HEK293 (cell line): ENCODE data around the gene LY6G5C.

Experiments
- ZBTB17 ChIP-seq: fragments of 450-650 bp; formaldehyde crosslinking; IDR thresholded peaks from 2 replicates; pipeline ENCODE4 v1.5.1; 2016; ENCODE audit warnings: missing biosample characterization, missing genetic modification characterization
- ZNF112 ChIP-seq: fragments of 450-650 bp; formaldehyde crosslinking; IDR thresholded peaks from 2 replicates; pipeline ENCODE4 v1.5.0; 2017; ENCODE audit warnings: missing biosample characterization, missing genetic modification characterization
- ZNF140 ChIP-seq: fragments of 450-650 bp; formaldehyde crosslinking; IDR thresholded peaks from 2 replicates; pipeline ENCODE4 v1.5.1; 2016; ENCODE audit warnings: missing biosample characterization, missing genetic modification characterization
- ZNF174 ChIP-seq: fragments of 450-650 bp; formaldehyde crosslinking; IDR thresholded peaks from 2 replicates; pipeline ENCODE4 v1.5.0; 2017; ENCODE audit warnings: missing biosample characterization, mild to moderate bottlenecking, missing genetic modification characterization
- ZNF211 ChIP-seq: fragments of 450-650 bp; formaldehyde crosslinking; IDR thresholded peaks from 2 replicates; pipeline ENCODE4 v1.5.1; 2016; ENCODE audit warnings: low read depth, missing biosample characterization, missing genetic modification characterization
- ZNF423 ChIP-seq: fragments of 450-650 bp; formaldehyde crosslinking; IDR thresholded peaks from 2 replicates; pipeline ENCODE4 v1.5.1; 2016; ENCODE audit warnings: missing biosample characterization, missing genetic modification characterization
- ZNF510 ChIP-seq: fragments of 450-650 bp; formaldehyde crosslinking; IDR thresholded peaks from 2 replicates; pipeline ENCODE4 v1.5.1; 2018; ENCODE audit warnings: mild to moderate bottlenecking, missing genetic modification characterization, missing biosample characterization; ENCODE audit not compliant: insufficient replicate concordance
- TF ChIP-seq, protein P1 (sequence below): fragments of 450-650 bp; formaldehyde crosslinking; IDR thresholded peaks from 2 replicates; pipeline ENCODE4 v1.5.1; 2016; ENCODE audit warnings: missing biosample characterization, missing genetic modification characterization
- TF ChIP-seq, protein P2 (sequence below): fragments of 450-650 bp; formaldehyde crosslinking; IDR thresholded peaks from 2 replicates; pipeline ENCODE4 v1.5.1; 2016; ENCODE audit warnings: missing biosample characterization, missing genetic modification characterization

DNA sequence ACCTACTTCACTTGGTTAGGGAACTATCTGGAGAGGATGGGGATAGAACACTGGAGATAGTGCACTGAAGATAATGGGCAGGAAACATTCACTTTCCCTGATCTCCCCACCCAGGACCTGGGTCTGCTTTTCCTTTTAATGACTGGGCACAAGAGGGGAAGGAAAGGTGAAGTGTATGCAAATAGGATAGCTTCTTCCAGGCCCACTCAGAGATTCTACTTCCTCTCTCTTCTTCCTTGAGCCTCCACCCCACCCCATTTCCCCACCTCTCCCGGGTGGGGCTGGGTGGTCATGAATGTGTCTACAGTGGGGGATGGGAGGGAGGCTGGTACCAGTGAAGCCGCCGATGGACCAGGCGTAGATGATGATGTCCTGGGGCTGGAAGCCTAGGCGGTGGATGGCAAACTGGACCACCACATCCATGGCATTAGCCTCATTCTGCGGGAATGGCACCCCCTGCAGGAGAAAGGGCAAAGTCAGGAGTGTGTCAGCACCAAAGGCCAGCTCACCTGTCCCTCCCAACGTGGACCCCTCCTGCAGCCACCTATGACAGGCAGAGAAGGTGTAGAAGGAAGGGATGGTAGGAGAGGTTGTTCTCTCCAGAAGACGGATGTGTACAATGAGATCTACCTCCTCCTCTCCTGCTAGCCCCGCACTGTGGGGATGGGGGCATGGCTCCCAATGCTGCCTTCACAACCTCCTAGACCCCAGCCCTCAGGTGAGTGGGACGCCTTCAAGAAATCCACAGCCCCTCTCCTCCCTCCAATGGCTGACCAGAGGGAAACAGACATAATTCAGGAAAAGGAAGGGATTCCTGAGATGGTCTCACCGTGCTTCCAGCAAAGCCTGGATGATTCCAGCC, 8.6 kb upstream of the LY6G5C start:
- TF ChIP-seq ZNF211 (tag by site-specific recombination) (no peak), ZNF510 (tag by site-specific recombination) (no peak), ZNF140 (tag by site-specific recombination) (no peak), ZNF423 (tag by site-specific recombination) (no peak), ZNF112 (tag by site-specific recombination) (no peak), ZNF174 (tag by site-specific recombination) (no peak), ZBTB17 (tag by site-specific recombination) (no peak)
- TF ChIP-seq, protein P1, sequence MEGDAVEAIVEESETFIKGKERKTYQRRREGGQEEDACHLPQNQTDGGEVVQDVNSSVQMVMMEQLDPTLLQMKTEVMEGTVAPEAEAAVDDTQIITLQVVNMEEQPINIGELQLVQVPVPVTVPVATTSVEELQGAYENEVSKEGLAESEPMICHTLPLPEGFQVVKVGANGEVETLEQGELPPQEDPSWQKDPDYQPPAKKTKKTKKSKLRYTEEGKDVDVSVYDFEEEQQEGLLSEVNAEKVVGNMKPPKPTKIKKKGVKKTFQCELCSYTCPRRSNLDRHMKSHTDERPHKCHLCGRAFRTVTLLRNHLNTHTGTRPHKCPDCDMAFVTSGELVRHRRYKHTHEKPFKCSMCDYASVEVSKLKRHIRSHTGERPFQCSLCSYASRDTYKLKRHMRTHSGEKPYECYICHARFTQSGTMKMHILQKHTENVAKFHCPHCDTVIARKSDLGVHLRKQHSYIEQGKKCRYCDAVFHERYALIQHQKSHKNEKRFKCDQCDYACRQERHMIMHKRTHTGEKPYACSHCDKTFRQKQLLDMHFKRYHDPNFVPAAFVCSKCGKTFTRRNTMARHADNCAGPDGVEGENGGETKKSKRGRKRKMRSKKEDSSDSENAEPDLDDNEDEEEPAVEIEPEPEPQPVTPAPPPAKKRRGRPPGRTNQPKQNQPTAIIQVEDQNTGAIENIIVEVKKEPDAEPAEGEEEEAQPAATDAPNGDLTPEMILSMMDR (tag by site-specific recombination): no peak; the same call in 1 of the 2 replicates
- TF ChIP-seq, protein P2, sequence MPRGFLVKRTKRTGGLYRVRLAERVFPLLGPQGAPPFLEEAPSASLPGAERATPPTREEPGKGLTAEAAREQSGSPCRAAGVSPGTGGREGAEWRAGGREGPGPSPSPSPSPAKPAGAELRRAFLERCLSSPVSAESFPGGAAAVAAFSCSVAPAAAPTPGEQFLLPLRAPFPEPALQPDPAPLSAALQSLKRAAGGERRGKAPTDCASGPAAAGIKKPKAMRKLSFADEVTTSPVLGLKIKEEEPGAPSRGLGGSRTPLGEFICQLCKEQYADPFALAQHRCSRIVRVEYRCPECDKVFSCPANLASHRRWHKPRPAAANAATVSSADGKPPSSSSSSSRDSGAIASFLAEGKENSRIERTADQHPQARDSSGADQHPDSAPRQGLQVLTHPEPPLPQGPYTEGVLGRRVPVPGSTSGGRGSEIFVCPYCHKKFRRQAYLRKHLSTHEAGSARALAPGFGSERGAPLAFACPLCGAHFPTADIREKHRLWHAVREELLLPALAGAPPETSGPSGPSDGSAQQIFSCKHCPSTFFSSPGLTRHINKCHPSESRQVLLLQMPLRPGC (tag by site-specific recombination): no peak
